ENCODE results near the gene SPAG17.
A peak's percentile ranks its signal among the peaks of the same experiment; 100 is the strongest.

Gene SPAG17

GRCh38 chr1:118123116-118123839, 61.8 kb downstream of the SPAG17 start:
- TF ChIP-seq CTCF (conservative IDR thresholded peaks at IDR 0.05) = no peak

DNA sequence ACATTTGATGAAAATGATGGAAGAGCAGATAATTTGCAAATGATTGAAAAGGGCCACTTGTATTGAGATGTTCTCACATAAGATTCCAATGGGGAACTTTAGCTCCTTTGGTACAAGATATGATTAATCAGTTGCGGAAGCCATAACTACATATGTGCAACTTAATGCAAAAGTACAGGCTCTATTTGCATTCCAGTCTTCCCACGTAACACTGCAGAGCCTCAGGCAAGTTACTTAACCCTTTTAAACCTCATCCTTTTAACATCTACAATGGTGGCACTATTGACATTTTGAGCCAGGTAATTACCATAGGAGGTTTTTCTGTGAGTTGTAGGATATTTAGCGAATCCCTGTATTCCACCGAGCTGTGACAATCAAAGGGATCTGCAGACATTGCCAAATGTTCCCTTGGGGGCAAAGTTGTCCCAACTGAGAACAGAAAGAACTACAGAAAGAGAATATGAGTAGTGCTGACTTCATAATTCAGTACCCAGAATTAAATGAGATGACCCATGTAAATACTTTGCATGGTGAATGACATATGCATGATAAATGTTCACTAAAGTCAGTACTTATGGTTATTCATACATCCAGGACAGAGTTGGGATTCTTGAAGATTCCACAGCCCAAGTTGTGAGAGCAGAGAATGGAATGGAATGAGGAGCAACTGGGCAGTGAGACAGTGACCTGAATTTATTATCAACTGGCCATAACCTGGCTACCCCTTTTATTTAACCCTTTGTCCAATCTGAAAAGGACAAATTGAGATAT, 62.6 kb downstream of the SPAG17 start:
- no peak for TF ChIP-seq CTCF (conservative IDR thresholded peaks at IDR 0.05)
- H3K27ac ChIP-seq = no peak overlapping the region

More at GRCh38 chr1:118123116-118123839, 61.8 kb downstream of the SPAG17 start:
- H3K27ac ChIP-seq = no peak overlapping the region

DNA sequence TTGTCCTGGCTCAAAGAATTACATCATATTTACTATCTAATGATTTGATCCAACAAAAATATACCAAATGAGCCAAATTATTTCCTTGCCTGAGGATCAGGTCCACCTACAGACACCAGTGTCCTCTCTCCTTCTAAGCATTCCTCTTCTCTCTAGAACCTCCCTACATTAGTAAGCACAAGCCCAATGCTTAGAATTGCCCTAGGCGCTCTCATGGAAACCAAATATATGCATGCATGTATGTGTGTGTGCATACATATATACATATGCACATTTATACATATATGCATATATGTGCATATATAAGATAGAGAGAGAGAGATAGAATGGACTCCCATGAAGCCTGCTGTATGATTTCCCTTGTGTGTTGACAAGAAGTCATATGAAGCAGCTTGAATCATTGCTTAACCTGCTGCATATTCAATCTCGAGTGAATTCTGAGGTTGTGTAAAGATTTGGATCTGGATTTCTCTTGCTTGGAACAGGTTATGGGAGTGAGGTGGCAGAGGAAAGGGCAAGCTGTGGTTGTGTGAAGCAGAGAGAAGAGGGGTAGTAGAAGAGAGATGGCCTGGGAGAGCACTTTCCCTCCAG, 66.1 kb downstream of the SPAG17 start:
- peak overlapping the region; percentile 91 for H3K27ac ChIP-seq
- TF ChIP-seq CTCF (conservative IDR thresholded peaks at IDR 0.05) = no peak

DNA sequence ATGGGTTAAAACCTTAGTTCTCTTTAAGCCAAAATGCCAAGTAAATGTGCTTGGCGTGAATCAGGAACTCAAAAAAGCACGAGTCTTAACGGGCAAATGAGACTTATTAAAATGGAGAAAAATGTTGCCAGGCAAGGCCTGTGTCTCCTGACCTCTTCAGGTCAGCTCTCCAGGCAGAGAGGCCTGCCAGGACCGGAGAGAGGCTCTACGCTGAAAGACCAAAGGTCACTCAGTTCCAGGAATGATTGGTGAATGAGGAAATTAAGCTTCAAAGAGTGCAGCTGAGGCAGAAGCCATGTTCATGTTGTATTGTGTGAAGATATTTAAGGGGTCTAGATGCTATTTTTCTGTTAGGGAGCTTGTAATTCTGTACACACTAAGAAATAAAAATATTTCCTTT, 66.6 kb downstream of the SPAG17 start:
- TF ChIP-seq CTCF (conservative IDR thresholded peaks at IDR 0.05) = no peak
- peak overlapping the region; percentile 91 for H3K27ac ChIP-seq

DNA sequence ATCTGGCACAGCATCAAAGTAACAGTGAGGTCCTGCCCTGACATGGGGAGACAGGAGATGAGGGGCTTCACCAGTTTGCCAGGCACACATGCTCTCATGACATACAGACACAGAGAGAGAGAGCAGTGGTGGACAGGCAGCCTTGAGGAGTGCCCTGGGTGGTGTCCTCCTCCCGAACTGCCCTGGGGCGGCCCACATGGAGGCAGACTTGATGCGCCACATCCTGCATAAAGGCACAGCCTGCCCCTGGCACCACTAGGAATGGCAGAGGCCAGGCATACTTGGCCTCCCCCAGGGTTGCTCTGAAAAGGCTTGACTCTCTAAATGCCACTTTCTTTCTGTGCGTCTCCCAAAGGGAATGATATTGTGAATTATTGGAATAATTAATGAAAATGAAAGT, 67.5 kb downstream of the SPAG17 start:
- TF ChIP-seq CTCF (conservative IDR thresholded peaks at IDR 0.05) = no peak
- peak overlapping the region; percentile 91 for H3K27ac ChIP-seq

DNA sequence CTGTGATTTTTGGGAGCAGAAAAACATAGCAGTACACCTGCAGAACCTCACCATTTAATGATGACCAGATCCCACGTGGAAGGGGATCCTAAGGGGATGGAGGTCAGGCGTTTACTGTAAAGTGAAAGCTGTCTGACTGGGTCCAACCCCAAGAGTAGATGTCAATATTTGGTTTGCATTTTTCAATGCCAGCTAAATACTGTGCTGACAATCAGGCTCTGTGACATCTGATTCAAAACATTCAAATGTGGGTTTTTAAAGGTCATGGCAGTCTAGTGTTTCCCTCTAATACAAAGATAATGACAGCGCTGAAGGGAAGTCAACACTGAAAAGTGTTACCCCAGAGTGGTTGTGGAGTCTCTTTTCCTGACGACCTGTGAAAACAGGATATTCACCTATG, 68.1 kb downstream of the SPAG17 start:
- peak overlapping the region; percentile 91 for H3K27ac ChIP-seq
- no peak for TF ChIP-seq CTCF (conservative IDR thresholded peaks at IDR 0.05)

GRCh38 chr1:118116401-118116800, 68.6 kb downstream of the SPAG17 start:
- peak overlapping the region; percentile 91 for H3K27ac ChIP-seq
- TF ChIP-seq CTCF (conservative IDR thresholded peaks at IDR 0.05) = no peak

Measured in VCaP (cell line).